Measurements from ENCODE around the gene LHFPL3.
"Not testable (repeated sequence)": the region's sequence is repeated elsewhere in the genome, so short reads cannot be mapped to it uniquely, and the experiment has no call there.

Gene LHFPL3

DNA sequence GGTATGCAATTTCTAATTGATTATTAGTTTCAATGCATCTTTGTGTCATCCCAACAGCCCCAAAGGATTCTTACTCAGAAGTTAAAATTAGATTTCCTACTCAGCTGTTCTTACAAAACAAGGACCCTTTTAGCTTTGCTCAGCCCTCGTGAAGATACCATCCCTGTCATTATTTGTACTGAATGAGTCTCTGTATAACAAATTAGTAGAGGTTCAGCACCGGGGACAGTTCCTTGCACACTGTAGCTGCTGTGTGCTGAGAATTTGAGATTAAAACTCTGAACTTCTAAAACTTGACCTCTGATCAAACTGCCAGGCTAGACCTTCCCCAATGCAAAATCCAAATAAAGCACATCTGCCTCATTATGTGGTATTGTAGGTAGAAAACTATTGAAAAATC, 299.1 kb downstream of the LHFPL3 start:
- FAIRE-seq, result no peak

GRCh38 chr7:104628017-104628416, 299.6 kb downstream of the LHFPL3 start:
- no peak for FAIRE-seq

GRCh38 chr7:104629408-104629807, 301.0 kb downstream of the LHFPL3 start:
- FAIRE-seq, result no peak

DNA sequence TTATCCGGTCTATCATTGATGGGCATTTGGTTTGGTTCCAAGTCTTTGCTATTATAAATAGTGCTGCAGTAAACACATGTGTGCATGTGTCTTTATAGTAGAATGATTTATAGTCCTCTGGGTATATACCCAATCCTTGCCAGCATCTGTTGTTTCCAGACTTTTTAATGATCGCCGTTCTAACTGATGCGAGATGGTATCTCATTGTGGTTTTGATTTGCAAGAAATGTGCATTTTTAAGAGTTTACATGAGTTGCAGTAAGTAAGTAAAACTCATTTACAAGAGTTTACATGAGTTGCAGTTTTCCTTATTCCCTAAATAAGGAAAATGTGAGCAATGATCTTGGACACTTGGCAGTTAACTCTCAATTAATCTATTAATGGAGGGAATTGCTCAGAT, 312.1 kb downstream of the LHFPL3 start:
- no peak for FAIRE-seq

DNA sequence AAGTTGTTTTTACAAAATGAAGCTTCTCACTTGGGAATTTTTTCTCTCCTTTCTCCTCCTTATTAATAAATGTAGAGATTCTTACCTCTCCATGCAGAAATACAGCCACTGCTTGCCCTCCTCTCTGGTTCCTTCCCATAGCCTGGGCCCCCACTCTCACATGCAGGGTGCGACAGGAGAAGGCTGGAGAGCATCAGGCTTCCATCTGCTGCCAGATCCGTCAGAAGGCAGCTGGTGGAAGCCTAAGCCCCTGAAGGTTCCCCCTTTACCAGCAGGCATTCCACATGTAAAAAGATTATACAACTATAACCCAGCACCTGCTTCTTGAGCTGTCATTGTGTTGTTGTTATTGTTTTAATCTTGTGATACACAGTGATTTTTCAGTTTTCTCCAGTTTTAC, 314.2 kb downstream of the LHFPL3 start:
- no peak for FAIRE-seq

- FAIRE-seq, result no peak
Measured at GRCh38 chr7:104643587-104644217, 315.3 kb downstream of the LHFPL3 start.

DNA sequence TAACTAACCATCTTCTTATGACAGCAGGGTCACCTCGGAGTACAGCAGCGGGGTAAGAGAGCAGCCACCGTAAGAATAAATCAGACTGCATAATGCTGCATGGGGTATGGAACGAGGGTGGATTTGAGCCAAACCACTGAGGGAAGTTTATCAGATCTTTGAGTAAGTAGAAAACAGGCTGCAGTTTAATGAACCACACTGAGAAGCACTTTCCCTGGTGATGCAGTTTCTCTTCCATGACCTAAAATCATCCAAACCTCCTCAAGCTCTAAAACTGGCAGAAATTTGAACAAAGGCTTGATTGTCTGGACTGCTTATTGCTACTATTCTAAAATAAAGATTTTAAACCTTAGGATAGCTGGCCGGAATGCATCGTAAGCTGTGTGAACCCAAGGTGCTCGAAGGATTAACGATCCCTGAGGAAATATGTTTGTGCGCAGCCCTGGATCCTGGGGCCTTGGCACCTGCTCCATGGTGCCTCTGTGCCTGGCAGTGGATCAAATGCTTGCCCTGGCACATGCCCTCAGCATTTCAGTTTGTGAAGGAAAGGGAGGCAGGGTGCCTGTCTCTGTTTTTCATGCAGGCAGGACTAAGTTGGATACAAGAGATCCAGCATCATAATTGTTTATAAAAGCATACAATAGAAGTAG, 322.7 kb downstream of the LHFPL3 start:
- FAIRE-seq, result no peak

- no peak for FAIRE-seq
Measured at GRCh38 chr7:104652434-104652833, 324.0 kb downstream of the LHFPL3 start.

- FAIRE-seq, result no peak
Measured at GRCh38 chr7:104652865-104653264, 324.5 kb downstream of the LHFPL3 start.

DNA sequence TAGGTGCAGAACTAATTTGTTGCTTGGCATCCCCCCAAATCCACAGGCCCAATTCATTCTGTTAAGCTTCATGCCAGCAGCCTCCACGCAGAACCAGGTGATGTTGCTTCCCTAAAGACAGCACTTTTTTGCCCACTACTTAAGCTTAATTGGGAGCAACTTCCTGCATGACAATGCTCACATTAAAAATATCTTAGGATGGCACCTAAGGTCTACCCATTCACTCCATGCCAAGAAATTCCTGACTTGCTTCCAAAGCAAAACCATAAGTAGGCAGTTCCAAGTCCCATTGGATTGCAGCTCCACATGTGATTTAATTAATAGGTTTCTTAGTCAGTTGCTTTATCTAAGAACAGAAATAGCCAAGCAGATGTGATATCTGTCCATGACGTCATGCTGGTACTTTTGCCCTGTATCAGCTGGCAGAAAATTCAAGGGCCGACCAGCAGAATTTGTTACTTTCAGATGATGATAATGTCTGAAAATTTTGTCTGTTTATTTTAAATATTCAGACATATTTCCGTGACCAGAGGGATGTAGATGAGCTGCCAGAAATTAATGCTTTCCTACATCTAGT, 325.5 kb downstream of the LHFPL3 start:
- no peak for FAIRE-seq

DNA sequence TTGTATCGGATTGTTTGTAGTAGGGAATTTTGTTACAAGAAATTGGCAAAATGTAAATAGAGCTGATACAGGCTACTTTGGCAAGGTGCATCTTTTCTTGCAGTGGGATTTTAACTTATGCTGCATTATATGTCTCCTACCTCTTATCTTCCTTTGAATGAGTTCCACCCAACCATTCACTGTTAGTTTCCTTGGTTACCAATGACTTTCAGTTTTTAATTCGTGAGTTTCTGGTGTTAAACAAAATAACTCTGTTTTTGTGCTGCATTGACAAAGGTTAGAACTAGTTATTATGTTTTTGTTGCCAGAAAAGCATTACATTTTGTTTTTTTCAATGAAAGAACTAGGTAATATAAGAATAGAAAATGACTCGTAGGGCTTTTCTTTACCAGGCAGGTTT, 327.2 kb downstream of the LHFPL3 start:
- FAIRE-seq, result no peak

DNA sequence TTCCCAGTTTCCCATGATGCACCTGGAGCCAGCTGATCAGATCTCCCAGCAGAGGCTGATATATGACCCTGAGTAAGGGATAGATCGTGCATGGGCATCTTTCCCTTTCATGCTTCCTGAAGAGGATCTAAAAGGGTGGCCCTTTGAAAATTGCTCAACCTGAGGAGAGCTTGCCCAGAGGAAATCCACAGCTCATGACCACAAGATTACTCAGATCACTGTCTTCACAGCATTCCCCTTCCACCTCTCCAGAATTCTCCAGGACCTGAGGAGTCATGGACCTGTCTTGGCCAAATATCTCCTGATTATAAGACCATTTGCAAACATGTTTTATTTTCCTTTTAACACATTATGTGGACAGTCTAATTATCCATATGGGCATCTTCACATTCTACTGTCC, 328.1 kb downstream of the LHFPL3 start:
- no peak for FAIRE-seq

DNA sequence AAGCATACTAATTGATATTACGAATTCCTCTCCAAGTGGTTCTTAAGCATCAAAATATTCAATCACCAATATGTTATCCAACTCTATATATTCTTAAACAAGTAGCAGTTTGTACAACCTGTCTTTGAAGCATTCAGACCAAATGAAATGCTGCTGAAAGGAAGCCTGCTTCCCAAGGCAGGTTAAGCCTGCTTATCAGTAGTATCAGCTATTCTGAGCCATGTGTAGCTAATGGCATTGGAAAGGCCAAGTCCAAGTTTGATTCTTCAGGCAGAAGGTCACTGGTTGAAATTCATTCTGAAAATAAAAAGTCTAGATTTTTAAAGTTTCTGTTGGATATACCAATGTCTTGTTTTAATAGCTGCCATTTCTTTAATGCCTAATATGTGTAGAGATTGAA, 328.7 kb downstream of the LHFPL3 start:
- no peak for FAIRE-seq

DNA sequence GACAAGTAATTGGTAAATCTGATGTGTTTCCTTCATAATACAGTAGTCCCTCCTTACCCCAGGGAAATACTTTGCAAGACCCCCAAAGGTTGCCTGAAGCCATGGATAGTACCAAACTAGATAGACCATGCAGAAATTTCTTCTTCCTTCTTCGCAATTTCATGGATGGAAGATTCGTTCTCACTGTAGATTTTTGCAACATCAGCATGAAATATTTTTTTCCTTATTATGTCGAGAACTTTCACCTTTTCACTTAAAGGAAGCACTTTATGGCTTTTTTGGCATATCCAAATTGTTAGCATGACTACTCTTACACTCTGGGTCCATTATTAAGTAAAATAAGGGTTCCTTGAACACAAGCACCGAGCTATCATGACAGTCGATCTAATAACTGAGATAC, 333.2 kb downstream of the LHFPL3 start:
- FAIRE-seq, result no peak

- no peak for FAIRE-seq
Measured at GRCh38 chr7:104664648-104665047, 336.2 kb downstream of the LHFPL3 start.

DNA sequence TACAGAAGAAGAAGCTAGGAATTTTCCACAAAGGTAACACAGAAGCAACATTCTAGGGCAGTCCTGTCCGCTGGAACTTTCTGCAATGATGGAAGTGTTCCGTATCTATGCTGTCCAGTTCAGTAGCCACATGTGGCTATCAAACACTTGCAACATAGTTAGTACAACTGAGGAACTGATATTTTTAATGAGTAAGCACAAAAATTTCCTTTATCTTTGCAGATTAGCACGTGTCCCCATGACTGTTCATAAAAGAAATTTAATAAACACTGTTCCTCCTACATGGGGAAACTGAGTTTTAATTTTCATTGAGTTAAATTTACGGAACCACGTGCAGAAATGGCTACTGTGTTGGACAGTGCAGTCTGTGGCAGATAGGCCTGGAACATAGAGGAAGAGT, 349.2 kb downstream of the LHFPL3 start:
- FAIRE-seq, result no peak

DNA sequence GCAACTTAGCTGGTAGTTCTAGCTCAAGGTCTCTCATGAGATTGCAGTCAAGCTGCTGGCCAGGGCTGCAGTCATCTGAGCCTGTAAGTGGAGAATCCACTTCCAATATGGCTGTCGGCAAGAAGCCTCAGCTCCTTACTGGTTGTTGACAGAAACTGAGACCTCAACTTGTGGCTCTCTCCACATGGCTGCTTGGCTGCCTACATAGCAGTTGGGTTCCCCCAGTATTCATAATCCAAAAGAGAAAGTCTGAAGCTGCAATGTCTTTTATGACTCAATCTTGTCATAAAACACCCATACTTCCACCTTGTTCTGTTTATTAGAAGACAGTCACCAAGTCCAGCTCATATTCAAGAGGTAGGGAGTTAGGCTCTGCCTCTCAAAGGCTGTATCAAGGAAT, 350.7 kb downstream of the LHFPL3 start:
- no peak for FAIRE-seq

- no peak for FAIRE-seq
Measured at GRCh38 chr7:104686286-104686685, 357.9 kb downstream of the LHFPL3 start.

GRCh38 chr7:104694710-104695109, 366.3 kb downstream of the LHFPL3 start:
- FAIRE-seq, result no peak

- no peak for FAIRE-seq
Measured at GRCh38 chr7:104695563-104695962, 367.2 kb downstream of the LHFPL3 start.

DNA sequence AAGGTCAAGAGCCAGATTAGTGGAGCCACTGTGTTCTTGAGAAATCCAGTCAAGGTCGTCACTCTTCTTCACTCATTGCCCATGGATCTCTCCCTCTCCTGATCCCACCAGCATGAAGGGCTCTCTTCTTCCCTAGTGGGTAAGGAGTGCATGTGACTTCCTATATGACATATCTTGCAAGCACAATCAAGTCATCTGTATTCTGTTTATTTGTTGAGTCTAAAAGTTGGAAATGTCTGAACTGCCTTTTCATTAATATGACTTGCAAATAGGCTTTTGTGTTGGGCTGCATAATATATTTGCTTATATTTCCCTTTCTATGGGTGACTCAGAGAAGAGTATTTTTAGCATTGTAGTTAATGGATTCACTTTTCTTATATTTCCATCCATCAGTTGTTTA, 371.9 kb downstream of the LHFPL3 start:
- no peak for FAIRE-seq

GRCh38 chr7:104721027-104721426, 392.6 kb downstream of the LHFPL3 start:
- FAIRE-seq, result not testable (repeated sequence)

GRCh38 chr7:104723001-104723400, 394.6 kb downstream of the LHFPL3 start:
- FAIRE-seq, result no peak

DNA sequence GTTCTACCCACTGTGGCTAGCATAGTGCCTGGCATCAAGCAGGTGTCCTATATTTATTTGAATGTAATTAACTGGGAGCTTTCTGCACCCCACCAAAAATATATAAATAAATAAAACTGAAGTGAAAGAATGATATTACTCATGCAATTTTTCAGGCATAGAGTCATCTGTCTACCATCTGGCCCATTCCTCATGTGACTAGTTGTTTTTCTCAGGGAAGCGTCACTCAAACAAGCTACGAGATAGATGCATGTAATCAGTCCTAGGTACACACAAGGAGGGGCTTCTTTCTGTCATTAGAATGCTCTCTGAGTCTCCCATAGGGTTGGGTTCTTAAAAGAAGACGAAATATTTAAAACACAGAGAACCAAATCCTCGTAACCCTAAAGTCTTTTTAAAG, 430.1 kb downstream of the LHFPL3 start:
- no peak for FAIRE-seq

DNA sequence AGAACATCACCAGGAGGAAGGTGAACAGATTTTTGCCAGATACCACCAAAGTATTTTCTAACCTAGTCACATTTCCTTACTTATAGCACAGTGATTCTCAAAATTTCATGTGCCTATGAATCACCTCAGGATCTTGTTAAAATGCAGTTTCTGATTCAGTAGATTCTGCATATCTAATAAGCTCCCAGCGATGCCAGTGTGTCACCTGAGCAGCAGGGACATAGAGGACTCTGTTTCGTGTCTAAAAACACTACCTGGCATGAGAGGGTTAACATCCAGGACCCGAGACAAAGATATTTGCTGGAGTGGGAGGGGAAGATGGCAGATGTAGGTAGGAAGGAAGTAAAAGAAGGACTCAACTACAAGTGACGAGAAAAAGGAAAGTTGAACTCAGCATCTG, 433.5 kb downstream of the LHFPL3 start:
- FAIRE-seq, result no peak

Measured in G401.6 (cell line).